HG03520 (cell line): ENCODE measurements around the gene OR7G1.

Source experiments
- ATAC-seq: cut with Tn5 transposase; IDR thresholded peaks from one replicate; pipeline ENCODE4 v1.9.1; 2021; ENCODE audit warnings: mild to moderate bottlenecking, moderate library complexity; ENCODE audit not compliant: unreplicated experiment

The OR7G1 gene

GRCh38 chr19:9115307-9115813 is at the start of gene OR7G1:
TSS of gene OR7G1 (minus strand) at chr19:9115763. CDS start at chr19:9115763, 0 bp downstream.
- no peak for ATAC-seq

DNA sequence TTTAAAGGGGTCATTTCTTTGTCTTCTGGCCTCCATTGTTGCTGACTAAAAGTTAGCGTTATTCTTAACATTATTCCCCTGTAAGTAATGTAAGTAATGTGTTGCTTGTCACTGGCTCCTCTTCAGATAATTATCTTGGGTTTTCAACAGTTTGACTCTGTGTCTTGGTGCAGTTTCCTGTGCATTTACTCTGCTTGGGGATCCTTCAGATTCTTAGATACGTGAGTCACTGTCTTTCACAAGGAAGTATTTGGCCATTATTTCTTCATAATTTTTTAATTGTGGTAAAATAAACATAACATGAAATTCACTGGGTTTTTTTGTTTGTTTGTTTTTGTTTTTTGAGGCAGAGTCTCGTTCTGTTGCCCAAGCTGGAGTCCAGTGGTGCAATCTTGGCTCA is 49.7 kb upstream of the OR7G1 start:
- no peak for ATAC-seq

- ATAC-seq, result no peak
Measured at GRCh38 chr19:9161427-9161826, 45.9 kb upstream of the OR7G1 start.

DNA sequence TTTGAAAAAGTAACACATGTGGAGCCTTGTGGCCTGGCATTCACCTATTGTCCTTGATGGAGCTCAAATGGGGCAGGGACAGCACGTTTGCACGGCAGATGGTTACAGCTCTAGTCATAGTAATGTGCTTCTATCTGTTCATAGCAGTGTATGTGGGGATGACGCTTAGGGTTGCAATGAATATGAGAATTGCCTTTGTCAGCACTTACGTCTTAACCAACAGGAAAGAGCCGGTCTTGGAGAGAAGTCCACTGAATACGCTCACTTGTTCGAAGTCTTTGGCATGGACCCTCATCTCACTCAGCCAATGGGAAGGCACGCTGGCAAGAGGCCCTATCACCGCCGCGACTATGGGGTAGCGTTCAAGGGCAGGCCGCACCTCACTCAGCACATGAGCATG is 44.3 kb upstream of the OR7G1 start:
- no peak for ATAC-seq

- no peak for ATAC-seq
Measured at GRCh38 chr19:9156304-9156703, 40.7 kb upstream of the OR7G1 start.

DNA sequence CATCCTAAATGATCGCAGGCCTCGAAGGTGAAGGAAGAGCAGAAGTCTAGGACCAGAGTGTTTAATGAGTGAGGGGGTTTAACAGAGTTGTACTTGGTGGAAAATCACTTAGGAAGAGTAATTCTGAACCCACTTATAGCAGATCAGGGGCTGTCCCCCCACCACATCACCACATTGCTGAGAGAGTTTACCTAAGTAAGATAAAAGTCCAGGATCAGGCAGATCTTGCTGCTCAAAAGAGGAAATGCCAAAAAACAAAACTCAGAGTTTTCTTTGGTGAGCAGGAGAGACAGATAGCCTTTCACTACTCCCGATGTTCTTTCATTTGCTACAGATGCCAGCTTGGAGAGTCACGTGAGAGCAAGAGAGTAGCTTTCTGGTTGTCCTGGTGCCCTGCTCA is 40.0 kb upstream of the OR7G1 start:
- no peak for ATAC-seq

GRCh38 chr19:9151367-9151766 is 35.8 kb upstream of the OR7G1 start:
- ATAC-seq, result no peak

DNA sequence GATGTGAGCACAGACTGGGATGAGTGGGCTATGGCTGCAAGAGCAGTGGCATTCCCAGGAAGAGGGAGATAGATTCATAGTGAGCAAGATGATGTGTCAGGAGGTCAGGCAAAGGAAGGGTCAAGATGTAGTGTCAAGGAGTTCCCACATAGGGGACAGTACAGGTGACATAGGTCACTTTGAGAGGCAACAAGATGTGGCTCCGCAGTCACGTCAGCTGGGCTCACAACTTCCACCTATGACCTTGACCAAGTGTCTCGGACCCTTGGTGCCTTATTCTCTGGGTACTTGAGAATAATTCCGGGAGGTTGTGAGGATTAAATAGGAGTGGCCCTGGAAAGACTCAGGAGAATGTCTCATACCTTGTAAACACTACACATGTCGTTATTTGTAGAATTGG is 35.1 kb upstream of the OR7G1 start:
- ATAC-seq, result no peak

DNA sequence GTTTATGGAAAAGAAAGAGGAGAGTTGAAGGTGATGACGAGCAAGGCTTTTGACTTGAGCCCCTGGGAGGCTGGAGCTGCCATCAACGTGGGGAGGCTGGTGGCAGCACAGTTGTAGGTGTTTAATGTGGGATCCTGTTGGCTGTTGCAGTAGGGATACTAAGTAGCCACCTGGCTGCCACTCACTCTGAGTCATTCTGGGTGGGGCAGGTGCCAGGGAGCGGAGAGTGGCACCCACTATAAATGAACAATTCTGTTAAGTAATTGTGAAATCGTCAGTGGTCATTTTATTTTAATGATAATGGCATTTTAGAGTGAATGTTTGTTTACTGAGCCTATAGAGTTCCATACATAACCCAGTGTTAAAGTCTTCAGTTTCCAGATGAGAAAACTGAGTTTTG is 34.4 kb upstream of the OR7G1 start:
- no peak for ATAC-seq

DNA sequence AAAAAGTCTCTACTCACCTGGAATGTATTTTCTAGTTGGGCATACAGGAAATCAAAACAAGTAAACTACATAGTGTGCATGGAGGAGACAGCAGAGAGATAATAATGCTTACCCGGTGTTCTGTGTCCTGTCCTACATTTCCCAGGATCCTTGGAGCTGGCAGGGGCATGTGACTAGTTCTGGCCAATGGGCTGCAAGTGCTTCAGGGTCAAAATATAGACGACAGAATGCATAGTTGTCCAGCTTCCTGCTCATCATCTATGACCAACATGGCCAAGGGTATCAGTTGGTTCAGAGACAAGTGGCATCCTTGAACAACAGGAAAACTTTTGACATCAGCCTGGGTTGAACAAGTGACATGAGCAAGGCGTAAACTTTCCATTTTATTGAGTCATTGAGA is 33.1 kb upstream of the OR7G1 start:
- ATAC-seq, result no peak

DNA sequence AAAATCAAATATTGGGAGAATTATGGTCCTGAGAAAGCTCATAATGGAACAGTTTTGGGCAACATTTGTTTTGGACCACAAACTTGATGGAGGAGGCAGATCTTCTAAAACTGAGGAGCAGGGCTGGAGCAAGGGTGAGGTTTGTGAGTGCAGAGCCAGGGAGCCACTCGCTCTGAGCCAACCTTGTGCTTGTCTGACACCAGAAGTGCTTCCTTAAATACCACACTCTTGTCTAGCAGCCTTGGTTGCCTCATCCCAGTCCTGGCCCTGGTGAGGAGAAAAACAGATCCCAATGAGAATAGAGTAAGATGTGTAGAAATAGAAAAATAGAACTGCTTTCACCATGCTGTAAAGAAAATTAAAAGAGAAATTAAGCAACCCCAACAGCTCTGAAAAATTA is 31.3 kb upstream of the OR7G1 start:
- no peak for ATAC-seq

GRCh38 chr19:9144920-9145319 is 29.4 kb upstream of the OR7G1 start:
- no peak for ATAC-seq

DNA sequence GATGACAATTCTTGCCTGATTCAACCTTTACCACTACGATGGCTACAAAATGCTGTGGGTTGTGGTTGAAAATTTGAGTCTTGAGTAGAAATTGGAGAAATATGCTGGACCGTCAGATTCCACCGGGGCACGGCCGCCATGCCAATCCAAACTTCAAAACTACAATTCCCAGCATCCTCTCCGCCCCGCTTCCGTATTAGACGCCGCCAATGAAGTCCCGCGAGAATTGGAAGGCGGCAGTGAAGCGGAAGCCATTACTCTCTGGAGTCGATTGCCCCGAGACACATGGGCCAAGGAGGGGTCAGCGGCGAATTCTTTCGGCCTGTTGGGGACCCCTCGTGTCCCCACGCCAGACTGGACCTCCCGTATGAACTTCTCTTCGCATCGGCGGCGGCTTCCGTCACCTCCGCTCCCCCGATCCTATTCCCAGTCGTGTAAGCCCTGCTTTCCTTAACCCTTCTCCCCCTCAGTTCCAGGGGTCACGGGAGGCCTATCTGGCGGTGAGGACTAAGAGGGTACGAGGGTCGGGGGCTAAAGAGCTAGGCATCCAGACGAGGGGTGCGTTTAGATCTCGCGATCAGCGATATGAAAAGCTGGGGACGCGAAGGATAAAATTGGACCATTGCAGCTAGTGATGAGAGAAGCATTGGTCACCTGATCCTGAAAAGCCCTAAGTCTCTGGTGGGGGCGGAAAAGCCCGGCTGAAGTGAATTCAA is 24.8 kb upstream of the OR7G1 start, which contains the start of gene ZNF317:
Gene ZNF317, plus strand, starts transcription at position 239 of the 716 bp plus-strand sequence. CDS start 15,620 bp downstream, outside the sequence.
- ATAC-seq, result peak; percentile 89

DNA sequence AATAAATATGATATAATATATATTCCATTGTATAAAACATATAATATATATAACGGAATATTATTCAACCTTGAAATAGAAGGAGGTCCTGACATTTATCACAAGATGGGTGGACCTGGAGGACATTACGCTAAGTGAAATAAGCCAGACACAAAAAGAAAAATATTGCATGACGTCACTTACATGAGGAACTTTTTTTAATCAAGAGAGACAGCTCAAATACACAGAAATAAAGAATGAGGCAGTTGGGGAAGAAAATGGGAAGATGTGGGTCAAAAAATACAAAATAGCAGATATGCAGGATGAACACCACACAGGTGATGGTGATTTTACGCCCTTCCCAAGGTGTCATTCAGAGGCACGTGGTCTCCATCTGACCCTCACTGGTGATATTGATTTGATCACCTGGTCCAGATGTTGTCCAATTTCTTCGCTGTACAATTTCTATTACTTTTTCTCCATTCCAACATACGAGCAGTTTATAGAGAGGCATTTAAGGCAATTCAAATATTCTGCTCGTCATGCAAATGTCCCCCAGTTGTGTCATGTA is 24.1 kb upstream of the OR7G1 start:
- ATAC-seq, result no peak

DNA sequence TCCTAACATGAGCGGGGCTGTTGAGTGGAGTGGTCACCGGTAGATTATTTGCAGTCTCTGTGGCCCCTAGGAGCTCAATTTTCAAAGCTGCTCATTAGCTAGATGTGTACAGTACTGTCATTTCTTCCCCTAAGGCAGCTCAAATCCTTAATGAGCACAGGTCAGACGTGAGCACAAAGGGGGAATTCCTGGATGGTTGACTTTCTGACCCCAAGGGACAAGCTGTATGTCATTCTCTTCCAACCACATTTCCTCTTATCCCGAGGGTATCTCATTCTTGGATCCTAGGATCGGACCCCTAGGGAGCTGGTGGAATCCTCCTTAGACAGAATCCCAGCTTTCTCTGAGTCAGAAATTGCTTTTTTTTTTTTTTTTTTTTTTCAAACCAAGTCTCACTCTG is 16.9 kb upstream of the OR7G1 start:
- ATAC-seq, result no peak

GRCh38 chr19:9130965-9131364 is 15.4 kb upstream of the OR7G1 start:
- no peak for ATAC-seq

- no peak for ATAC-seq
Measured at GRCh38 chr19:9128171-9128570, 12.6 kb upstream of the OR7G1 start.

GRCh38 chr19:9126900-9127405 is 11.4 kb upstream of the OR7G1 start, which contains the start of gene OR7G3:
TSS of gene OR7G3 (minus strand) at chr19:9126950. CDS start at chr19:9126950, 0 bp downstream.
- no peak for ATAC-seq

DNA sequence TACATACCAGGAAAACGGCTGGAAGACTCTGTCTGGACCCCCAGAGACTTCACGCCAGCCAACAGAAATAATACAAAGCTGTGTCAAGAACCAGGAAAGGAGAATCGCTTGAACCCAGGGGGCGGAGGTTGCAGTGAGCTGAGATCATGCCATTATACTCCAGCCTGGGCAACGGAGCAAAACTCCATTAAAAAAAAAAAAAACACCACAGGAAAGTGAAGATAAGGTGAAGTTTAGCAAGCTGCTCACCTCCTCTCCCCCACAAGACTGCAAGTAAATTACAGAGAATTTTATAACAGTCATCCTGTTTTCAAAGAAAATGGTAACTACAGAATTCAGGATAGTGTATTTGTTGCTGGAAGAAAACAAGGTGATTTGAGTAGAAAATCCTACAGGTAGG is 984 bp upstream of the OR7G1 start:
- no peak for ATAC-seq

DNA sequence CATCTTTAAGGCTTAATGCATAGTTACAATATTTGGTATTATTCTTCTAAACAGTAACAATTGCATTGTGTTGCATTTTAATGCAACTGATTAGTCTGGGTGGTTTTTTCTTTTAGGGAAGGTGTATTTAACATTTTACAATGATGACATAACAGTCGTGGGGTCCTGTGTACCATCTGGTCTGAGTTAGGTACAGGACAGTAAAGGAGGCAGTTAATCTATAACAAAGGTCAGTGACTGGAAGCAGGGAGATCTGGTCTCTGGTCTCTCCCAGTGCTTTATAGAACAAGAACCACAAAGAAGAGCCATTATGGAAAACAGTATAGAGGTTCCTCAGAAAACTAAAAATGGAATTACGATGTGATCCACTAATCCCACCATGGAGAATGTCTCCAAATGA is 5.6 kb downstream of the OR7G1 start:
- no peak for ATAC-seq

- no peak for ATAC-seq
Measured at GRCh38 chr19:9107375-9107774, 8.2 kb downstream of the OR7G1 start, which contains the start of gene OR7G2. TSS of gene OR7G2 (minus strand) at chr19:9107475. CDS start at chr19:9103243, 4,232 bp downstream.

DNA sequence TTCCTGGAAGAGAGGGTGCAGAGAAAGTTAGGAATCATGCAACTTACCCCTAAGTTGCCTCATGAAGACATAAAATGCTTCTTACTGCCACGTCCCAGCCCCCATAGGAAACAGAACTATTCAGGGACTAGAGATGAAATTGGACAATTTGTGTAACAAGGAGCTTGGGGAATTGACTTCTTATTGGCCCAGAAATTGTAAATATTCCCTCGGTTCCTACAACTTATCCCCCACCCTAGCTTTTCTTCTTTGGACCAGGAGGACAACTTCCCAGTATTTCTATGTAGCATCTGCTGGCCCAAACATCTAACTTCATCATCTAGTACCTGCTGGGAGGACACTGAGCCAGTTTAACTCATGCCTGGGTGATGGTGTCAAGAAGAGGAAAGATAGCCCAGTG is 28.8 kb downstream of the OR7G1 start, which contains the start of gene OR1M1:
Gene OR1M1, plus strand, starts transcription at position 301 of the 400 bp plus-strand sequence. CDS start 6,184 bp downstream, outside the sequence.
- no peak for ATAC-seq
